Measurements from ENCODE around the gene CDHR1. TPM values are rescaled to one million over a fixed set of nuclear protein-coding genes. Genes with fewer than 3 reads are reported as not detected.

Gene CDHR1
- total RNA-seq, 1 experiment from 2014 or later, result not detected

DNA sequence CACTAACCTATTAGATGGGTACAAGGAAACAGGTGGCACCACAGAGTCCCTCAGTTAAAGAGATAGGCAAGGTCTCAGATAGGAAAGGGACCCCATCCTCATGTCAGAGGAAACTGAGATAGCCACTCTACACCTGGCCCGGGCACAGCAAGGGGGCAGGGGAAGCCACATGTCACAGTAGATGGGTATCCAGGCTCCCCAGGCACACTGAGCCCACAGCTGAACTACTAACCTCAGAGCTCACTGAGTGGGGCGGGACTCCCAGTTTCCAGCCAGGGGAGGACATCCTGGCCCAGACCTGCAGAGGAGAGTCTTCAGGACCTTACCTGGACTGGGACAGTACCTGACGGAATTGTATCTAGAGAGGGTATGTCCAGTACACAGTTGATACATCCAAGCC lies 3.7 kb upstream of the CDHR1 start:
- Mint-ChIP-seq H3K9me3 (ENCODE audit: low read depth, unreplicated experiment) (no peaks in the 10 kb centered on the region), H3K27ac (ENCODE audit: unreplicated experiment) (no peak overlapping the region), H3K27me3 (ENCODE audit: unreplicated experiment) (peaks cover 45% of the 10 kb centered on the region), H3K4me3 (ENCODE audit: low read depth, unreplicated experiment) (no peak overlapping the region), H3K36me3 (ENCODE audit: insufficient read depth, unreplicated experiment) (no peaks in the 10 kb centered on the region), H3K4me1 (ENCODE audit: low read depth, unreplicated experiment) (no peaks in the 10 kb centered on the region)
- TF ChIP-seq CTCF (IDR thresholded peaks at IDR 0.05; ENCODE audit: unreplicated experiment), result no peak
- CTCF ChIA-PET, result interaction anchor here (1.0 kb wide), 1 partner anchor 12 kb away, joined by 3 read pairs; no protein-coding TSS in a partner anchor
- no peak for DNase-seq
- no TSS peak for BruUV-seq (replicated peaks)
- intact Hi-C loops (cut with micrococcal nuclease; ENCODE audit: unreplicated experiment), result no loop called here

DNA sequence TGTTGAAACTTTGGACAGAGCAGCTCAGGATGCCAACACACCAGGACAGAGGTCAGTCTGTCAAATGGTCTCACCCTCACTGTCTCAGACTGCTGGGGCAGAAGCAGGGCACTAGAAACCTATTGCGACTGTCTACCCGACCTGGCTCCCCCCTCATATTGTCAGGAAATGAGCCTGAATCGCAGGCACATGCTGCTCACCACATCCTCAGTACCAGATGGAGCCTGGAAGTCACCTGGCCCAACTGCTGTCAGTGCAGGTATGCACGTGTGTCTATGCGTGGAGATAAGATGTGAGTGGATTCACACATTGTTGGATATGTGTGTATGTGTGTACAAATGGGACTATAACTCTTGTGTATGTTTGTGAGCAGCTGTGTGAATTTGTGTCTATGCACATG lies 3.2 kb upstream of the CDHR1 start:
- CTCF ChIA-PET, result interaction anchor here (1.0 kb wide), 1 partner anchor 11 kb away, joined by 3 read pairs; no protein-coding TSS in a partner anchor
- H3K27ac Mint-ChIP-seq (ENCODE audit: unreplicated experiment), result no peak overlapping the region
- H3K27me3 Mint-ChIP-seq (ENCODE audit: unreplicated experiment), result peaks cover 50% of the 10 kb centered on the region
- no peaks in the 10 kb centered on the region for H3K36me3 Mint-ChIP-seq (ENCODE audit: insufficient read depth, unreplicated experiment)
- no peaks in the 10 kb centered on the region for H3K9me3 Mint-ChIP-seq (ENCODE audit: low read depth, unreplicated experiment)
- intact Hi-C loops (cut with micrococcal nuclease; ENCODE audit: unreplicated experiment), result no loop called here
- H3K4me1 Mint-ChIP-seq (ENCODE audit: low read depth, unreplicated experiment), result no peaks in the 10 kb centered on the region
- no peak for DNase-seq
- BruUV-seq (replicated peaks), result no TSS peak
- H3K4me3 Mint-ChIP-seq (ENCODE audit: low read depth, unreplicated experiment), result no peak overlapping the region
- no peak for TF ChIP-seq CTCF (IDR thresholded peaks at IDR 0.05; ENCODE audit: unreplicated experiment)

GRCh38 chr10:84193327-84193726 lies 1.0 kb upstream of the CDHR1 start:
- CTCF ChIA-PET, result no interaction called here
- no peak overlapping the region for H3K27ac Mint-ChIP-seq (ENCODE audit: unreplicated experiment)
- no peaks in the 10 kb centered on the region for H3K9me3 Mint-ChIP-seq (ENCODE audit: low read depth, unreplicated experiment)
- no TSS peak for BruUV-seq (replicated peaks)
- intact Hi-C loops (cut with micrococcal nuclease; ENCODE audit: unreplicated experiment), result no loop called here
- peaks cover 72% of the 10 kb centered on the region for H3K27me3 Mint-ChIP-seq (ENCODE audit: unreplicated experiment)
- no peak for TF ChIP-seq CTCF (IDR thresholded peaks at IDR 0.05; ENCODE audit: unreplicated experiment)
- H3K36me3 Mint-ChIP-seq (ENCODE audit: insufficient read depth, unreplicated experiment), result no peaks in the 10 kb centered on the region
- H3K4me3 Mint-ChIP-seq (ENCODE audit: low read depth, unreplicated experiment), result no peak overlapping the region
- no peaks in the 10 kb centered on the region for H3K4me1 Mint-ChIP-seq (ENCODE audit: low read depth, unreplicated experiment)
- DNase-seq, result no peak

DNA sequence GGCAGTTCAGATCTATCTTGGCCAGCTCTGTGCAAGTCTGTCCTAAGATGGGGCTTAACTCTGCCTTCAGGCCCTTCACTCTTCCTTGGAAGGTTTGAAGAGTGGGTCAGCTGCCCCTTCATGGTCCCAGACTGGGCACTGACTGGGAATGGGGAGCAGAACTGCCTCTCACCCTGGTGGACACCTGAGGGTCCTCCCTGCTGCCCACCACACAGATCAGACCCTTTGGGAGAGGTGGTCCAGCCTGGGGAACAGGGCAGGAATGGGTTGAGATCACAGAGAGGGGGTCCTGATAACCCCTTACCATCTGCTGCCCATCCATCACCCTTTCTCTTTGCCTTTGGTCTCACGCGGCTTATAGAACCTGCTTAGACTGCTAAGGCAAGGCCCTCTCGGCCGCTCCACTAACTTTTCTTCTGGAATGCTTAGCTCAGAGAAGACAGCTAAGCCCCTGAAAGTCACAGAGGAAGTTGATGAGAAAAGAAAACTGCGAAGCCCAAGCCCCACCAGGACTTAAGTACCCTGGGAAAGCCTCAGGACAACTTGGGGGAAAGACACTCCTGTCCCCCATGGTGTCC lies 402 bp upstream of the CDHR1 start:
- intact Hi-C loops (cut with micrococcal nuclease; ENCODE audit: unreplicated experiment), result no loop called here
- CTCF ChIA-PET, result no interaction called here

More for the DNA sequence above, 402 bp upstream of the CDHR1 start:
- H3K27ac Mint-ChIP-seq (ENCODE audit: unreplicated experiment), result no peak overlapping the region
- DNase-seq, result no peak
- no peaks in the 10 kb centered on the region for H3K9me3 Mint-ChIP-seq (ENCODE audit: low read depth, unreplicated experiment)
- no TSS peak for BruUV-seq (replicated peaks)
- no peaks in the 10 kb centered on the region for H3K36me3 Mint-ChIP-seq (ENCODE audit: insufficient read depth, unreplicated experiment)
- peaks cover 78% of the 10 kb centered on the region for H3K27me3 Mint-ChIP-seq (ENCODE audit: unreplicated experiment)
- H3K4me3 Mint-ChIP-seq (ENCODE audit: low read depth, unreplicated experiment), result no peak overlapping the region
- no peak for TF ChIP-seq CTCF (IDR thresholded peaks at IDR 0.05; ENCODE audit: unreplicated experiment)
- H3K4me1 Mint-ChIP-seq (ENCODE audit: low read depth, unreplicated experiment), result no peaks in the 10 kb centered on the region

Measured in Calu3 (cell line).